Stomach (tissue), 4 donors: Measurements from ENCODE around the gene MOB1A.

Experiments used
- CTCF ChIP-seq, 7 experiments: fragments of 450-650 bp in 4 of 7; fragments of 200-600 bp in 3 of 7; sonication (generic) in 3 of 7; IDR thresholded peaks; one replicate each; pipeline ENCODE4 v1.5.1; 2016 to 2019; ENCODE audit warnings: antibody characterized with exemption in 7 of 7, control low read depth in 2 of 7, mild to moderate bottlenecking in 1 of 7
- POLR2A ChIP-seq, 4 donors: fragments of 450-650 bp; IDR thresholded peaks; one replicate each; pipeline ENCODE4 v1.6.1; 2016; ENCODE audit warnings: antibody characterized with exemption in 4 of 4, control low read depth in 2 of 4, mild to moderate bottlenecking in 1 of 4, moderate library complexity in 1 of 4

DNA sequence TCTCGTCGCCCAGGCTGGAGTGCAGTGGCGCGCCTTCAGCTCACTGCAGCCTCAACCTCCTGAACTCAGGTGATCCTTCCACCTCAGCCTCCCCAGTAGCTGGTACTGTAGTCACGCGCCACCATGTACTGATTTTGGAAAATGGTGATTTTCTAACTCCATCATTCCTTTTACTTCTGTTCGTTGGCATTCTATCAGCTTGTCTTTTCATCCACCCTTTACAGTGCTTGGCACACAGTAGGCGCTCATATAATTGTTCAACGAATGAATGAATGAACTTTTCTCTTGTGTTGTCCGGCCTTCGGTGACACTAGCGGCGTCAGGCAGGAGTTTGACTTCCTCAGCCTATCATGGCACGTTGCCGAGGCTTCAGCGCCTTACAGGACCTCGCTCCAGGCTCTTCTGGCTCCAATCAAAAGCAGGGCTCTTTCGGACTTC lies 19.4 kb upstream of the MOB1A start:
- no peak for TF ChIP-seq CTCF (IDR thresholded peaks at IDR 0.05)
- no peak for TF ChIP-seq POLR2A (IDR thresholded peaks at IDR 0.05)
